Measurements from ENCODE around the gene GABARAP. TPM values are rescaled to one million over a fixed set of nuclear protein-coding genes. Genes with fewer than 3 reads are reported as not detected.

GABARAP gene
- total and polyA plus RNA-seq, 2 of the 13 experiments (the other 11 are each of a cell fraction or from before 2014, with no cell fraction given), result 161 to 310 TPM

DNA sequence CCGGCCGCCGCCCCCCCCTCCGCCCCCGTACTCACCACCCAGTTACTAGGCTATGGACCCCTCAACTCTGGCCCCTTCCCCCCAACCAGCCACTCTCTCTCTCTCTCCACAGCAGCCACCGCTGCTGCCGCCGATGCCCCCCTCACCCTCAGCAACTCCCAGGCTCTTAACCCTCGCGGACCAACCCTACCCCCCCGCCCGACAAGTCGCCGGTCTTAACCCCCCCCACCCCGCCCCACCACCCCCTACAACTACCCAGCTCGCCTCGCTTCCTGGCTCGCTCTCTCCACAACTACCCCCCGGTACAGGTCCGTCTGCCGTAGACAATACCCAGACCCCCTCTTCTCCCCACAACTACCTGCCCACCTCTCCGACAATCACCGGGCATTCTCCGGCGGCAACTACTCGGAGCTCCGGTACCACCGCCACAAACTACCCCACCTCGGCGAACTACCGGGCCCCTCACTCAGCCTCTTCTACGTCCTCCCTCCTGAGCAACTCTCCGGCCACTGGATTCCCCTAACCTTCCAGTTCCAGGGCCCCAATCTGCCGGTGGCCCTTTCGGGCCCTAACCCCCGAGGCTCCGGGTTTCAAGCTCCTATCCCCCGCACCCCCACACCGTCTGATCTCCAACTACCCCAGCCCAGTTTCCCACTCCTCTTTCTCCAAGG is 3.7 kb downstream of the GABARAP start:
- peak overlapping the region; percentile 97 to 98 (median 98) for H3K4me3 ChIP-seq (replicated peaks in 1 of 3; ENCODE audit: insufficient read depth in 1 of 3, low read depth in 2 of 3, low read length in 3 of 3)
- FAIRE-seq (no peak), DNase-seq (ENCODE audit: low spot score) (no peak), ATAC-seq (no peak)
- WGBS (ENCODE audit: low lambda C conversion rate), result 2% methylated on average over 39 of the region's 39 CpGs
- H3K9me3 ChIP-seq (ENCODE audit: low read length), result no peaks in the 10 kb centered on the region
- H4K20me1 ChIP-seq (ENCODE audit: insufficient read depth, low read length), result 0 out of 2 replicates have a peak, but pooled peaks cover 3% of the 10 kb centered on the region
- no TSS peak for BruUV-seq (replicated peaks)
- peaks cover 50% of the 10 kb centered on the region for H3K79me2 ChIP-seq (ENCODE audit: insufficient read depth, low read length)
- H2AFZ ChIP-seq (ENCODE audit: low read length), result no peak overlapping the region
- peaks cover 10 to 24% of the 10 kb centered on the region in 2 experiments for H3K36me3 ChIP-seq (replicated peaks in 1 of 2; ENCODE audit: control insufficient read depth in 1 of 2, insufficient read depth in 2 of 2, low read length in 2 of 2)
- intact Hi-C loops (cut with micrococcal nuclease; ENCODE audit: unreplicated experiment) (loop anchor here (10.0 kb wide), 1 partner anchor 64 kb away; the partner anchor contains the start of gene ASGR1), in situ Hi-C loops (cut with HindIII; ENCODE audit: extremely low pct_ligation_motif_present, low pct_unique_long_range_greater_than_20kb) (no loop called here)
- POLR2A ChIA-PET, result interaction anchor here (0.6 to 8.9 kb wide), 12 partner anchors 13 to 214 kb away, joined by 3 to 140 read pairs (median 6); partner anchors contain the start of genes ACADVL, ASGR1, ASGR2 and CTDNEP1
- H3K27me3 ChIP-seq (ENCODE audit: control insufficient read depth in 1 of 2, insufficient read depth in 2 of 2, low read length in 2 of 2), result no peaks in the 10 kb centered on the region; a peak in 1 of 5 replicates
- H3K27ac ChIP-seq (ENCODE audit: extremely low read length, insufficient read depth, low read length), result peak overlapping the region; percentile 88
- peak overlapping the region; percentile 53 for H3K4me2 ChIP-seq (ENCODE audit: low read depth, low read length)
- CTCF ChIA-PET (ENCODE audit: low intra/inter-chr PET ratio, low total read pairs), result no interaction called here
- peak overlapping the region; percentile 96 for H3K9ac ChIP-seq (ENCODE audit: insufficient read depth, low read depth, low read length)
- H3K4me1 ChIP-seq (ENCODE audit: insufficient read depth, low read length), result peaks cover 53% of the 10 kb centered on the region
- TF ChIP-seq ZNF18 (CRISPR knock-in tag; IDR thresholded peaks at IDR 0.05; ENCODE audit: insufficient replicate concordance) (peak; percentile 37), HCFC1 (IDR thresholded peaks at IDR 0.05; ENCODE audit: low read depth, low read length) (no peak), ZNF451 (CRISPR knock-in tag; IDR thresholded peaks at IDR 0.05) (no peak), MTERF4 (CRISPR knock-in tag; IDR thresholded peaks at IDR 0.05) (0 out of 2 replicates have a peak, but pooled peaks have one; percentile 30), PHF5A (CRISPR knock-in tag; IDR thresholded peaks at IDR 0.05; ENCODE audit: low read depth, unreplicated experiment) (no peak), ZNF20 (CRISPR knock-in tag; IDR thresholded peaks at IDR 0.05) (no peak), GFI1 (CRISPR knock-in tag; IDR thresholded peaks at IDR 0.05; ENCODE audit: borderline replicate concordance) (no peak), ZNF576 (CRISPR knock-in tag; IDR thresholded peaks at IDR 0.05) (no peak), UBTF (CRISPR knock-in tag; IDR thresholded peaks at IDR 0.05) (no peak), ZNF629 (CRISPR knock-in tag; conservative IDR thresholded peaks at IDR 0.05) (no peak), ZNF800 (CRISPR knock-in tag; IDR thresholded peaks at IDR 0.05) (no peak), ZNF563 (CRISPR knock-in tag; IDR thresholded peaks at IDR 0.05) (0 out of 2 replicates have a peak, but pooled peaks have one; percentile 12), TAF15 (IDR thresholded peaks at IDR 0.05; ENCODE audit: low read depth, low read length, poor library complexity, severe bottlenecking) (no peak)
- TF ChIP-seq, protein P1, sequence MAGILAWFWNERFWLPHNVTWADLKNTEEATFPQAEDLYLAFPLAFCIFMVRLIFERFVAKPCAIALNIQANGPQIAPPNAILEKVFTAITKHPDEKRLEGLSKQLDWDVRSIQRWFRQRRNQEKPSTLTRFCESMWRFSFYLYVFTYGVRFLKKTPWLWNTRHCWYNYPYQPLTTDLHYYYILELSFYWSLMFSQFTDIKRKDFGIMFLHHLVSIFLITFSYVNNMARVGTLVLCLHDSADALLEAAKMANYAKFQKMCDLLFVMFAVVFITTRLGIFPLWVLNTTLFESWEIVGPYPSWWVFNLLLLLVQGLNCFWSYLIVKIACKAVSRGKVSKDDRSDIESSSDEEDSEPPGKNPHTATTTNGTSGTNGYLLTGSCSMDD (CRISPR knock-in tag; IDR thresholded peaks at IDR 0.05), result no peak
